Breast epithelium (tissue), 4 donors: ENCODE results near the gene PSMB2. TPM values are rescaled to one million over a fixed set of nuclear protein-coding genes. Genes with fewer than 3 reads are reported as not detected.
"Not testable (repeated sequence)": the region's sequence is repeated elsewhere in the genome, so short reads cannot be mapped to it uniquely, and the experiment has no call there.

ENCODE experiments used
- DNase-seq, 2 donors: peaks; one replicate each; pipeline ENCODE4 v3.0.0-alpha.2; 2019; ENCODE audit warnings: low spot score in 2 of 2
- H3K27ac ChIP-seq, 2 donors: fragments of 200-600 bp; sonication (generic) in 1 of 2; one replicate each; pipeline ENCODE4 v1.5.1; 2016 to 2019; ENCODE audit warnings: mild to moderate bottlenecking in 1 of 2
- H3K27me3 ChIP-seq, 2 donors: fragments of 200-600 bp; sonication (generic) in 1 of 2; one replicate each; pipeline versions ENCODE4 v1.5.1 to v1.6.0; 2017 to 2019; ENCODE audit warnings: control low read depth in 1 of 2, mild to moderate bottlenecking in 1 of 2
- H3K36me3 ChIP-seq: fragments of 200-600 bp; one replicate; pipeline ENCODE4 v1.5.1; 2019
- H3K4me1 ChIP-seq, 2 donors: fragments of 200-600 bp; sonication (generic); one replicate each; pipeline ENCODE4 v1.5.1; 2016 to 2019; ENCODE audit warnings: control low read depth in 1 of 2
- H3K4me3 ChIP-seq, 3 donors: fragments of 200-600 bp; sonication (generic); 1 replicate in 2 of 3; 2 replicates in 1 of 3; pipeline ENCODE4 v1.5.1; 2016 to 2019; ENCODE audit warnings: mild to moderate bottlenecking in 3 of 3, moderate library complexity in 2 of 3
- H3K9me3 ChIP-seq, 2 donors: fragments of 200-600 bp; sonication (generic) in 1 of 2; one replicate each; pipeline ENCODE4 v1.5.1; 2016 to 2019; ENCODE audit warnings: control low read depth in 1 of 2
- POLR2A ChIP-seq: fragments of 450-650 bp; IDR thresholded peaks from one replicate; pipeline ENCODE4 v1.6.1; 2016; ENCODE audit warnings: antibody characterized with exemption, mild to moderate bottlenecking, moderate library complexity
- POLR2AphosphoS5 ChIP-seq, 3 donors: sonication (generic); formaldehyde crosslinking; IDR thresholded peaks; one replicate each; pipeline ENCODE4 v1.6.1; 2017; ENCODE audit warnings: antibody characterized with exemption in 3 of 3
- intact Hi-C: fragments of 100-400 bp; cut with DNase I; formaldehyde crosslinking; loops from one replicate; pipeline ENCODE4 v1.15.1; 2023; ENCODE audit warnings: low total_unique reads
- total RNA-seq, 3 donors: library from RNA; depleted of rRNA; stranded (reverse); fragments of >200 nt; gene quantifications; one replicate each; pipeline ENCODE4 v1.1.0, GENCODE V29; 2016
- TF ChIP-seq, protein P1 (sequence below), 3 donors: fragments of 450-650 bp; IDR thresholded peaks; one replicate each; pipeline ENCODE4 v1.5.1; 2016 to 2017; ENCODE audit warnings: antibody characterized with exemption in 3 of 3, mild to moderate bottlenecking in 3 of 3, moderate library complexity in 3 of 3

Gene PSMB2
- total RNA-seq: 10 to 100 TPM; 26.7 to 31.8 (median 31.5) TPM

DNA sequence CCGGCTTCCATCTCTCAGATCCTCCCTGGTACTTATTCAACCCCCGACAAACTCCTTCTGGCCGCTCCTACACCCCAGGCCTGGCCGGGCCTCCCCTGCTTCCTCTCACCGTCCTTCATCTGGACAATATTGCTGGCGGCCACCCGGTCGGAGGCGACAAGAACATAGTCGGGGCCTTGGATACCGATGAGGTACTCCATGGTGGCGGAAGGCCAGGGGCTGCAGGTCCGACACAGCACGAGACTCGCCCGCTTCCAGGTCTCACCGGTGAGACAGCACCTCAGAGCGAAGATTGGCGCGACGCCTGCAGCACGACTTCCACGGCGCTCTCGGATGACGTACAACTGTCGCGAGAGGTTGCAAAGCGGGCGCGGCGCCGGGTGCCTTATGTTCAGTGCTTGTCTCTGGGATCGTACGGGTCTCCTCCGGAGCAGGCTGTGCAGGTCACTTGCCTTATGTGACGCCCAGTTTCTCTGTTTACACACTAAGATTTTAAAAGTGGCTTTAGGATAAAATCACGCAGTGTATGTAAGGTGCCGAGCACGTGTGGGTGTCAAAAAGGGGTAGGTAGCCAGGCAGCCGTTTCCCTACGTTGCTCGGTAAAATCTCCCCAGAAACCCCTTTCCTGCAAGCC lies at the start of gene PSMB2:
Gene PSMB2, minus strand, starts transcription at position 294 of the 634 bp plus-strand sequence. Its CDS starts 94 bp downstream, at position 200.
- intact Hi-C loops: no loop called here

DNA sequence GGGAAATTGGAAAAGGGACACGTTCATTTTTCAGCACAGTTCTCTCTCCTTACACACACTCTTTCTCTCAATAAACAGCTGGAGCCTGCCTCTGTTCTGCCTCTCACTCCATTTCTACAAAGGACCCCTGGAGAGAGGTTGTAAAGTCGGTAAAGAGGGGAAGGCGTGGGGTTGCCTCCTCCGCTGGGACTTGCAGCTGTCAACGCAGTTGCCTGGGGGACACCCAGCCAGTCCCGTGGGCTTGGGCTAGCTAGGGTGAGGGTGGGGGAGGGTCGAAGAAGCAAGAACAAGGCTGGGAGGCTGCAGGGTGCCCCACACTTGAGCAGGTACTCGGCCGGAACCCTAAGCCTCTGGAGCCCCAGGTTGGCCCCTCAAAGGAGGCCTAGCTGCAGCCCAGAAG lies 49.8 kb upstream of the PSMB2 start:
- Histone ChIP-seq H3K27ac (no peak overlapping the region), H3K27me3 (no peaks in the 10 kb centered on the region), H3K4me3 (no peak overlapping the region), H3K9me3 (no peaks in the 10 kb centered on the region), H3K36me3 (no peaks in the 10 kb centered on the region), H3K4me1 (no peaks in the 10 kb centered on the region)
- intact Hi-C loops: no loop called here
- TF ChIP-seq POLR2A: no peak
- TF ChIP-seq, protein P1, sequence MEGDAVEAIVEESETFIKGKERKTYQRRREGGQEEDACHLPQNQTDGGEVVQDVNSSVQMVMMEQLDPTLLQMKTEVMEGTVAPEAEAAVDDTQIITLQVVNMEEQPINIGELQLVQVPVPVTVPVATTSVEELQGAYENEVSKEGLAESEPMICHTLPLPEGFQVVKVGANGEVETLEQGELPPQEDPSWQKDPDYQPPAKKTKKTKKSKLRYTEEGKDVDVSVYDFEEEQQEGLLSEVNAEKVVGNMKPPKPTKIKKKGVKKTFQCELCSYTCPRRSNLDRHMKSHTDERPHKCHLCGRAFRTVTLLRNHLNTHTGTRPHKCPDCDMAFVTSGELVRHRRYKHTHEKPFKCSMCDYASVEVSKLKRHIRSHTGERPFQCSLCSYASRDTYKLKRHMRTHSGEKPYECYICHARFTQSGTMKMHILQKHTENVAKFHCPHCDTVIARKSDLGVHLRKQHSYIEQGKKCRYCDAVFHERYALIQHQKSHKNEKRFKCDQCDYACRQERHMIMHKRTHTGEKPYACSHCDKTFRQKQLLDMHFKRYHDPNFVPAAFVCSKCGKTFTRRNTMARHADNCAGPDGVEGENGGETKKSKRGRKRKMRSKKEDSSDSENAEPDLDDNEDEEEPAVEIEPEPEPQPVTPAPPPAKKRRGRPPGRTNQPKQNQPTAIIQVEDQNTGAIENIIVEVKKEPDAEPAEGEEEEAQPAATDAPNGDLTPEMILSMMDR (IDR thresholded peaks at IDR 0.05): no peak
- TF ChIP-seq POLR2AphosphoS5 (IDR thresholded peaks at IDR 0.05): no peak
- DNase-seq: no peak

More for the DNA sequence above, at the start of gene PSMB2:
- H3K36me3 ChIP-seq: no peaks in the 10 kb centered on the region
- H3K4me1 ChIP-seq: peaks cover 6 to 11% of the 10 kb centered on the region in 2 donors
- peak; percentile 95 to 97 for DNase-seq
- H3K9me3 ChIP-seq: no peaks in the 10 kb centered on the region
- peak within 1 kb of the TSS; percentile 88 to 92 (median 91) for H3K4me3 ChIP-seq
- no peaks in the 10 kb centered on the region for H3K27me3 ChIP-seq
- peak within 1 kb of the TSS; percentile 93 to 94 for H3K27ac ChIP-seq
- TF ChIP-seq POLR2A: peak; percentile 62
- TF ChIP-seq, protein P1 (IDR thresholded peaks at IDR 0.05): no peak
- peak; percentile 92 to 96 (median 93) for TF ChIP-seq POLR2AphosphoS5 (IDR thresholded peaks at IDR 0.05)

DNA sequence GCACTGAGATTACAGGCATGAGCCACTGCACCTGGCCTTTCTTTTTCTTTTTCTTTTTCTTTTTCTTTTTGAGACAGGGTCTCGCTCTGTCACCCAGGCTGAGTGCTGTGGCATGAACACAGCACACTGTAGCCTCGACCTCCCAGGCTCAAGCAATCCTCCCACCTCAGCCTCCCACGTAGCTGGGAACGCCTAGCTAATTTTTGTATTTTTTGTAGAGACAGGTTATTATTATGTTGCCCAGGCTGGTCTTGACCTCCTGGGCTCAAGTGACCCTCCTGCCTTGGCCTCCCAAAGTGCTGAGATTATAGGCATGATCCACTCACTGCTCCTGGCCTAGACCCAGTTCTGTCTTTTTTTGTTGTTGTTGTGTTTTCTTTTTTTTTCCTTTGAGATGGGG lies 48.8 kb upstream of the PSMB2 start:
- H3K27ac ChIP-seq, intact Hi-C loops, H3K4me1 ChIP-seq, H3K4me3 ChIP-seq, DNase-seq, H3K9me3 ChIP-seq, H3K27me3 ChIP-seq, H3K36me3 ChIP-seq: not testable (repeated sequence)

DNA sequence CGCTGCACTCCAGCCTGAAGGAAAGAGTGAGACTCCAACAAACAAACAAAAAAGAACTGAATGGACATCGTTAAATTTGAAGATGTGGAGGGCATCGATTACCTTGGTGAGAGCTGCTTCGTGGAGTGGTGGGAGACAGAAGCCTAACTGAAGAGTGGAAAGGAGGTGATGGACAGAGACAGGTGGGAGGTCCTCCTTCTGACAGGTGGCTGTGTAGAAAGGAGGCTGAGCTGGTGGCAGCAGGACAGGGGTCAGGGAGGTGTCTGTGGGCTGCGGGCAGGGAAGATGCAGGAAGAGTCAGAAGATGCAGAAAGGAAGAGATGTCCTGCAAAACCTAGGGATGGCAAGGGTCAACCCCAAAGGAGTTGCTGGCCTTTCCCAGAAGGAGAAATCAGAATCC lies 46.8 kb upstream of the PSMB2 start:
- no peaks in the 10 kb centered on the region for H3K36me3 ChIP-seq
- H3K9me3 ChIP-seq: no peaks in the 10 kb centered on the region
- DNase-seq: no peak
- intact Hi-C loops: no loop called here
- no peak overlapping the region for H3K27ac ChIP-seq
- no peaks in the 10 kb centered on the region for H3K4me1 ChIP-seq
- no peaks in the 10 kb centered on the region for H3K27me3 ChIP-seq
- no peak for TF ChIP-seq POLR2A
- TF ChIP-seq POLR2AphosphoS5 (IDR thresholded peaks at IDR 0.05): no peak
- TF ChIP-seq, protein P1 (IDR thresholded peaks at IDR 0.05): no peak
- no peak overlapping the region for H3K4me3 ChIP-seq

DNA sequence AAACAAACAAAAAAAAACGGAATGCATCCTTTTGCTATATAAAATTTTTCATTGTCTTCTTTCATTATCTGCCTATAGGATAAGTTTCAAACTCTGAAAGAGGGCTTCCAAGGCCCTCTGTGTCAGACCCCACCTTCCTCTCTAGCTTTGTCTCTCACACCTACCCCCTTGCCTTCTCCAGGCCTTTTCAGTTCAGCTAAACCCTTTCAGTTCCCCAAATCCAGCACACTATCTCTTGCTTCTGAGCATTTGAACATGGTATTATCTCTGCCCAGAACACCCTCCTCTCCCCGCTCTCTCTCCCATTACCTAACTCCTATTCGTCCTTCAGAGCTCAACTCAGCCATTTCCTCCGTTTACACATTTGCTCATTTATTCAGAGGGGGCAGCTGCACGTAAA lies 41.7 kb upstream of the PSMB2 start:
- H3K27ac ChIP-seq: no peak overlapping the region
- no peak overlapping the region for H3K4me3 ChIP-seq
- no peaks in the 10 kb centered on the region for H3K9me3 ChIP-seq
- intact Hi-C loops: no loop called here
- H3K4me1 ChIP-seq: no peaks in the 10 kb centered on the region
- TF ChIP-seq POLR2AphosphoS5 (IDR thresholded peaks at IDR 0.05): no peak
- TF ChIP-seq, protein P1 (IDR thresholded peaks at IDR 0.05): no peak
- no peak for TF ChIP-seq POLR2A
- no peaks in the 10 kb centered on the region for H3K36me3 ChIP-seq
- DNase-seq: no peak
- H3K27me3 ChIP-seq: no peaks in the 10 kb centered on the region
